ENCODE data around the gene TBR1.

TBR1 gene

DNA sequence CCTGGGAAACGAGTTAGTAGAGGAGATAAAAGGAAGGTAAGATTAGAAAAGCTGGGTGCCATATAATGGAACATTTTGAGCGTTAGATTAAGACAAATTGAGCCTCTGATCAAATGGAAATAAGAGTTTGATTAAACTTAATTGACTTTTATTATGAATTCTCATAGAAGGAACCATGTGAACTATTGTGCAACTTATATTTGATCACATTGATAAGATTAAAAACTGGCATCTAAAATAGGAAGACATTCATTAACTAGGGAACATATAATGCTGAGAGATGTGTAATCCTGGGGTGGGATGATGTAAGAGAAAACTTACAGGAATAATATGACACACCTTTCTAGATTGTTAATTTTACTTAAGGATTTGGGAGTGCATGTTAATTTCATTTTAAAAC, 22.5 kb downstream of the TBR1 start:
- Histone ChIP-seq H3K4me3 (ENCODE audit: low read length) (no peak overlapping the region), H3K27ac (ENCODE audit: low read length) (no peak overlapping the region), H3K27me3 (ENCODE audit: insufficient read depth, low read length) (no peaks in the 10 kb centered on the region), H3K4me1 (ENCODE audit: insufficient read depth, low read length) (no peaks in the 10 kb centered on the region), H3K9me3 (ENCODE audit: insufficient read depth, low read depth, low read length) (no peaks in the 10 kb centered on the region), H3K36me3 (ENCODE audit: insufficient read depth, low read depth, low read length) (no peaks in the 10 kb centered on the region), H3K9ac (ENCODE audit: low read depth, low read length) (no peak overlapping the region)

- H3K36me3 ChIP-seq (ENCODE audit: insufficient read depth, low read depth, low read length) = no peaks in the 10 kb centered on the region
Measured at GRCh38 chr2:161445097-161445496, 29.0 kb downstream of the TBR1 start.

GRCh38 chr2:161448431-161448830, 32.3 kb downstream of the TBR1 start:
- H3K27ac ChIP-seq (ENCODE audit: low read length) = no peak overlapping the region
- H3K9ac ChIP-seq (ENCODE audit: low read depth, low read length) = no peak overlapping the region
- no peak overlapping the region for H3K4me3 ChIP-seq (ENCODE audit: low read length)
- H3K9me3 ChIP-seq (ENCODE audit: insufficient read depth, low read depth, low read length) = no peaks in the 10 kb centered on the region
- no peaks in the 10 kb centered on the region for H3K4me1 ChIP-seq (ENCODE audit: insufficient read depth, low read length)
- no peaks in the 10 kb centered on the region for H3K36me3 ChIP-seq (ENCODE audit: insufficient read depth, low read depth, low read length)
- no peaks in the 10 kb centered on the region for H3K27me3 ChIP-seq (ENCODE audit: insufficient read depth, low read length)

More at GRCh38 chr2:161445097-161445496, 29.0 kb downstream of the TBR1 start:
- H3K9me3 ChIP-seq (ENCODE audit: insufficient read depth, low read depth, low read length) = no peaks in the 10 kb centered on the region
- no peak overlapping the region for H3K4me3 ChIP-seq (ENCODE audit: low read length)
- no peak overlapping the region for H3K27ac ChIP-seq (ENCODE audit: low read length)
- H3K9ac ChIP-seq (ENCODE audit: low read depth, low read length) = no peak overlapping the region
- H3K4me1 ChIP-seq (ENCODE audit: insufficient read depth, low read length) = no peaks in the 10 kb centered on the region
- no peaks in the 10 kb centered on the region for H3K27me3 ChIP-seq (ENCODE audit: insufficient read depth, low read length)

DNA sequence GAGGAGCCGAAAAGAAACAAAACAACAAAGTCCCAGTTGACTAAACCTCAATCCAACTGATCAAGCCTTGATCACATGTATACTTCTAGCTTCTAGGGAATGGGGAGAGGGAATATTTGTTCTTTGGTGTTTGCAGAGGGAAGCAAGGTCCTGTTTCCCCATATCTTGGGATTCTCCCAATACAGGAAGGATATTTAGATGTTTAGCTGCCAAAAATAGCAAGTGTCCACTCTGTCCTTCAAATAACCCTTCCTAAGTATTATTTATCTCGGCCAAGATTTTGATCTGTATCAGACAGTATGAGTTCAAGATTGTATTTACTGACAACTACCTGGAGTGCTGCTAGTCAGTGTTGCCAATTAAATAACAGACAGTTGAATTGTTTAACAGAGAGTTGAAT, 55.5 kb downstream of the TBR1 start:
- no peak overlapping the region for H3K27ac ChIP-seq (ENCODE audit: low read length)
- H3K4me3 ChIP-seq (ENCODE audit: low read length) = no peak overlapping the region
- no peaks in the 10 kb centered on the region for H3K27me3 ChIP-seq (ENCODE audit: insufficient read depth, low read length)
- peaks cover 17% of the 10 kb centered on the region; the same call in 1 of the 2 replicates for H3K9me3 ChIP-seq (ENCODE audit: insufficient read depth, low read depth, low read length)
- no peaks in the 10 kb centered on the region for H3K36me3 ChIP-seq (ENCODE audit: insufficient read depth, low read depth, low read length)
- no peaks in the 10 kb centered on the region for H3K4me1 ChIP-seq (ENCODE audit: insufficient read depth, low read length)
- H3K9ac ChIP-seq (ENCODE audit: low read depth, low read length) = no peak overlapping the region

DNA sequence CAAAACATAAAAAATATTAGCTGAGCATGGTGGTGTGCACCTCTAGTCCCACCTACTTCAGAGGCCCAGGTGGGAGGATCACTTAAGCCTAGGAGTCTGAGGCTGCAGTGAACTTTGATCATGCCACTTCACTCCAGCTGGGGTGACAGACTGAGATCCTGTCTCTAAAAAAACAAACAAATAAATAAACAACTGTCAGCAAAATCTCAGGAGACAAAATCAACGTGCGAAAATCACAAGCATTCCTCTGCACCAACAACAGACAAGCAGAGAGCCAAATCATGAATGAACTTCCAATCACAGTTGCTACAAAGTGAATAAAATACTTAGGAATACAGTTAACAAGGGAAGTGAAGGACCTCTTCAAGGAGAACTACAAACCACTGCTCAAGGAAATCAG, 58.8 kb downstream of the TBR1 start:
- no peak overlapping the region for H3K4me3 ChIP-seq (ENCODE audit: low read length)
- H3K27ac ChIP-seq (ENCODE audit: low read length) = no peak overlapping the region
- no peak overlapping the region for H3K9ac ChIP-seq (ENCODE audit: low read depth, low read length)
- no peaks in the 10 kb centered on the region for H3K4me1 ChIP-seq (ENCODE audit: insufficient read depth, low read length)
- H3K36me3 ChIP-seq (ENCODE audit: insufficient read depth, low read depth, low read length) = no peaks in the 10 kb centered on the region
- no peaks in the 10 kb centered on the region for H3K27me3 ChIP-seq (ENCODE audit: insufficient read depth, low read length)
- H3K9me3 ChIP-seq (ENCODE audit: insufficient read depth, low read depth, low read length) = peaks cover 17% of the 10 kb centered on the region; the same call in 1 of the 2 replicates

Measured in iPS-20b (cell line).